Activated CD8-positive, alpha-beta memory T cell treated with anti-CD3 and anti-CD28 coated beads, Interleukin-2, amount 50 U/mL, for 1 hour (primary cell): Measurements from ENCODE around the gene GALM.
"Not testable (repeated sequence)": the region's sequence is repeated elsewhere in the genome, so short reads cannot be mapped to it uniquely, and the experiment has no call there.

Experiments used
- DNase-seq: peaks from one replicate; pipeline ENCODE4 v3.0.0-alpha.2; 2020; ENCODE audit errors: extremely low read depth

GALM gene

GRCh38 chr2:38740851-38741731, 75.2 kb downstream of the GALM start:
- no peak for DNase-seq

- DNase-seq: no peak
Observed at GRCh38 chr2:38742797-38743559, 77.1 kb downstream of the GALM start.

- no peak for DNase-seq
Observed at GRCh38 chr2:38743672-38744398, 77.9 kb downstream of the GALM start.

- DNase-seq: no peak
Observed at GRCh38 chr2:38744399-38744780, 78.5 kb downstream of the GALM start.

GRCh38 chr2:38745267-38745666, 79.4 kb downstream of the GALM start:
- DNase-seq: no peak

GRCh38 chr2:38747007-38747424, 81.1 kb downstream of the GALM start:
- no peak for DNase-seq

GRCh38 chr2:38747819-38748218, 81.9 kb downstream of the GALM start:
- DNase-seq: no peak

- no peak for DNase-seq
Observed at GRCh38 chr2:38748391-38748790, 82.5 kb downstream of the GALM start.

- DNase-seq: no peak
Observed at GRCh38 chr2:38748943-38749804, 83.3 kb downstream of the GALM start.

- DNase-seq: no peak
Observed at GRCh38 chr2:38750011-38750890, 84.3 kb downstream of the GALM start.

GRCh38 chr2:38750891-38751595, 85.1 kb downstream of the GALM start, which contains the start of gene SRSF7:
SRSF7 (minus strand) TSS chr2:38751361; CDS start chr2:38751256, 105 bp downstream.
- DNase-seq: peak; percentile 95

GRCh38 chr2:38751596-38752410, 85.9 kb downstream of the GALM start:
- peak; percentile 13 for DNase-seq

- DNase-seq: no peak
Observed at GRCh38 chr2:38754049-38754448, 88.1 kb downstream of the GALM start.

- DNase-seq: no peak
Observed at GRCh38 chr2:38754506-38754905, 88.6 kb downstream of the GALM start.

GRCh38 chr2:38755891-38756290, 90.0 kb downstream of the GALM start:
- DNase-seq: not testable (repeated sequence)

GRCh38 chr2:38763228-38763627, 97.3 kb downstream of the GALM start:
- DNase-seq: no peak

GRCh38 chr2:38763728-38764127, 97.8 kb downstream of the GALM start:
- DNase-seq: no peak

GRCh38 chr2:38765149-38765548, 99.2 kb downstream of the GALM start:
- no peak for DNase-seq

- no peak for DNase-seq
Observed at GRCh38 chr2:38765551-38765950, 99.6 kb downstream of the GALM start.
